Trophoblast cell (in vitro differentiated cells and primary cell): ENCODE measurements around the gene PPP1R3F.

Experiments
- DNase-seq, 2 donors: peaks; one replicate each; pipeline ENCODE4 v3.0.0-alpha.2; 2016
- H2AFZ ChIP-seq: 2 replicates; pipeline ENCODE4 v1.6.1; 2013; ENCODE audit warnings: low read length, moderate library complexity, mild to moderate bottlenecking; ENCODE audit not compliant: insufficient read depth, poor library complexity
- H2AK5ac ChIP-seq: 2 replicates; pipeline ENCODE4 v1.6.1; 2013; ENCODE audit warnings: mild to moderate bottlenecking, low read length
- H2BK120ac ChIP-seq: 2 replicates; pipeline ENCODE4 v1.6.1; 2013; ENCODE audit warnings: low read length, mild to moderate bottlenecking, moderate library complexity; ENCODE audit not compliant: insufficient read depth, poor library complexity
- H2BK12ac ChIP-seq: 2 replicates; pipeline ENCODE4 v1.6.1; 2013; ENCODE audit warnings: mild to moderate bottlenecking, low read length, moderate library complexity
- H2BK5ac ChIP-seq: 2 replicates; pipeline ENCODE4 v1.6.1; 2013; ENCODE audit warnings: low read length, low read depth, moderate library complexity, mild to moderate bottlenecking; ENCODE audit not compliant: poor library complexity
- H3K14ac ChIP-seq: 2 replicates; pipeline ENCODE4 v1.6.1; 2013; ENCODE audit warnings: mild to moderate bottlenecking, low read length
- H3K18ac ChIP-seq: 2 replicates; pipeline ENCODE4 v1.6.1; 2013; ENCODE audit warnings: mild to moderate bottlenecking, low read length
- H3K23ac ChIP-seq: 2 replicates; pipeline ENCODE4 v1.6.1; 2013; ENCODE audit warnings: low read length
- H3K27ac ChIP-seq: 2 replicates; pipeline ENCODE4 v1.5.1; 2013; ENCODE audit warnings: low read depth, mild to moderate bottlenecking, inconsistent platforms, low read length, moderate library complexity
- H3K27me3 ChIP-seq: 2 replicates; pipeline ENCODE4 v1.6.1; 2013; ENCODE audit warnings: inconsistent platforms, mild to moderate bottlenecking, low read length, moderate library complexity; ENCODE audit not compliant: insufficient read depth
- H3K36me3 ChIP-seq, 2 experiments: 1 replicate in 1 of 2; 2 replicates in 1 of 2; pipeline ENCODE4 v1.6.1; 2013; ENCODE audit warnings: low read length in 2 of 2, mild to moderate bottlenecking in 2 of 2, moderate library complexity in 1 of 2; ENCODE audit not compliant: insufficient read depth in 2 of 2, control insufficient read depth in 1 of 2
- H3K4ac ChIP-seq: 2 replicates; pipeline ENCODE4 v1.6.1; 2013; ENCODE audit warnings: low read depth, mild to moderate bottlenecking, low read length, moderate library complexity
- H3K4me1 ChIP-seq, 2 experiments: 1 replicate in 1 of 2; 2 replicates in 1 of 2; pipeline ENCODE4 v1.6.1; 2013; ENCODE audit warnings: low read length in 2 of 2, mild to moderate bottlenecking in 2 of 2, moderate library complexity in 1 of 2; ENCODE audit not compliant: insufficient read depth in 2 of 2, control insufficient read depth in 1 of 2
- H3K4me2 ChIP-seq: 2 replicates; pipeline ENCODE4 v1.6.1; 2013; ENCODE audit warnings: inconsistent platforms, mild to moderate bottlenecking, low read length, moderate library complexity
- H3K4me3 ChIP-seq: 2 replicates; pipeline ENCODE4 v1.5.1; 2013; ENCODE audit warnings: mild to moderate bottlenecking, low read depth, low read length, inconsistent platforms
- H3K79me1 ChIP-seq: one replicate; pipeline ENCODE4 v1.6.1; 2013; ENCODE audit warnings: low read length
- H3K79me2 ChIP-seq: 2 replicates; pipeline ENCODE4 v1.6.1; 2013; ENCODE audit warnings: low read length, mild to moderate bottlenecking; ENCODE audit not compliant: control insufficient read depth, insufficient read depth, poor library complexity
- H3K9ac ChIP-seq: 2 replicates; pipeline ENCODE4 v1.6.1; 2013; ENCODE audit warnings: mild to moderate bottlenecking, low read length
- H3K9me3 ChIP-seq: 2 replicates; pipeline ENCODE4 v1.6.1; 2013; ENCODE audit warnings: low read depth, mild to moderate bottlenecking, control low read depth, inconsistent platforms, low read length; ENCODE audit not compliant: insufficient read depth
- H4K12ac ChIP-seq: 2 replicates; pipeline ENCODE4 v1.6.1; 2013; ENCODE audit warnings: low read depth, mild to moderate bottlenecking, low read length, moderate library complexity
- H4K8ac ChIP-seq: 2 replicates; pipeline ENCODE4 v1.6.1; 2013; ENCODE audit warnings: low read depth, mild to moderate bottlenecking, low read length, moderate library complexity
- H4K91ac ChIP-seq: one replicate; pipeline ENCODE4 v1.6.1; 2013; ENCODE audit warnings: low read depth, mild to moderate bottlenecking, low read length, moderate library complexity
- WGBS: extraction: QIAGEN DNeasy Blood & Tissue Kit; methylation state at CpG from one replicate; pipeline ENCODE4 v1.1.7; 2013; ENCODE audit warnings: missing lambda C conversion rate; ENCODE audit not compliant: insufficient read length, insufficient coverage; ENCODE audit errors: extremely low coverage; 5-methylcytosine and 5-hydroxymethylcytosine counted together

The PPP1R3F gene

GRCh38 chrX:49231333-49232000 lies 38.1 kb upstream of the PPP1R3F start:
- H3K4ac ChIP-seq, result no peak overlapping the region
- no peak overlapping the region for H2BK120ac ChIP-seq
- no peak overlapping the region for H2BK5ac ChIP-seq
- H3K79me1 ChIP-seq, result peaks cover 4% of the 10 kb centered on the region
- DNase-seq, result no peak
- H3K4me3 ChIP-seq, result no peak overlapping the region
- peaks cover 2% of the 10 kb centered on the region for H3K79me2 ChIP-seq
- H2AK5ac ChIP-seq, result no peak overlapping the region
- H4K12ac ChIP-seq, result no peak overlapping the region
- no peak overlapping the region for H2BK12ac ChIP-seq
- H3K4me2 ChIP-seq, result peak overlapping the region; percentile 24
- no peak overlapping the region for H3K23ac ChIP-seq
- H4K91ac ChIP-seq, result no peak overlapping the region
- H3K27me3 ChIP-seq, result no peaks in the 10 kb centered on the region
- H3K14ac ChIP-seq, result no peak overlapping the region
- peaks cover 5 to 6% of the 10 kb centered on the region in 2 experiments for H3K4me1 ChIP-seq
- H3K27ac ChIP-seq, result no peak overlapping the region
- no CpG with 5 or more reads among the region's 10 CpGs for WGBS
- H3K18ac ChIP-seq, result no peak overlapping the region
- H2AFZ ChIP-seq, result peak overlapping the region; percentile 70
- no peaks in the 10 kb centered on the region for H3K9me3 ChIP-seq
- H4K8ac ChIP-seq, result no peak overlapping the region
- H3K36me3 ChIP-seq, result no peaks in the 10 kb centered on the region
- no peak overlapping the region for H3K9ac ChIP-seq

- no peak overlapping the region for H3K9ac ChIP-seq
- H2AFZ ChIP-seq, result no peak overlapping the region
- no peaks in the 10 kb centered on the region for H3K27me3 ChIP-seq
- peaks cover 4% of the 10 kb centered on the region for H3K79me1 ChIP-seq
- H4K8ac ChIP-seq, result no peak overlapping the region
- H3K36me3 ChIP-seq, result no peaks in the 10 kb centered on the region
- DNase-seq, result no peak
- H3K14ac ChIP-seq, result no peak overlapping the region
- peaks cover 2% of the 10 kb centered on the region for H3K79me2 ChIP-seq
- no peak overlapping the region for H4K91ac ChIP-seq
- no peak overlapping the region for H3K23ac ChIP-seq
- H2AK5ac ChIP-seq, result no peak overlapping the region
- no peak overlapping the region for H2BK120ac ChIP-seq
- no peak overlapping the region for H2BK5ac ChIP-seq
- H2BK12ac ChIP-seq, result no peak overlapping the region
- peaks cover 5 to 6% of the 10 kb centered on the region in 2 experiments for H3K4me1 ChIP-seq
- H3K4me3 ChIP-seq, result no peak overlapping the region
- no peak overlapping the region for H3K4me2 ChIP-seq
- H3K27ac ChIP-seq, result no peak overlapping the region
- no peaks in the 10 kb centered on the region for H3K9me3 ChIP-seq
- H3K4ac ChIP-seq, result no peak overlapping the region
- no peak overlapping the region for H4K12ac ChIP-seq
- H3K18ac ChIP-seq, result no peak overlapping the region
- WGBS, result no CpG with 5 or more reads among the region's 2 CpGs
Observed at GRCh38 chrX:49232525-49232924, 37.1 kb upstream of the PPP1R3F start.

GRCh38 chrX:49233176-49233575 lies 36.4 kb upstream of the PPP1R3F start, which contains the start of gene CACNA1F:
Gene CACNA1F (minus strand): TSS chrX:49233340. CDS start chrX:49233309, 31 bp downstream.
- H2BK120ac ChIP-seq, result no peak within 1 kb of the TSS
- no CpG with 5 or more reads among the region's 9 CpGs for WGBS

GRCh38 chrX:49233887-49234555 lies 35.6 kb upstream of the PPP1R3F start:
- H3K9ac ChIP-seq, result no peak overlapping the region
- H2AFZ ChIP-seq, result no peak overlapping the region
- peaks cover 5 to 6% of the 10 kb centered on the region in 2 experiments for H3K4me1 ChIP-seq
- H3K36me3 ChIP-seq, result no peaks in the 10 kb centered on the region
- no peak overlapping the region for H3K18ac ChIP-seq
- H3K4me3 ChIP-seq, result no peak overlapping the region
- no peak overlapping the region for H3K14ac ChIP-seq
- DNase-seq, result no peak
- no peak overlapping the region for H2BK120ac ChIP-seq
- no peak overlapping the region for H4K91ac ChIP-seq
- no peak overlapping the region for H2BK12ac ChIP-seq
- no CpG with 5 or more reads among the region's 56 CpGs for WGBS
- H4K12ac ChIP-seq, result no peak overlapping the region
- H3K27ac ChIP-seq, result no peak overlapping the region
- H3K79me2 ChIP-seq, result peaks cover 2% of the 10 kb centered on the region
- peaks cover 4% of the 10 kb centered on the region for H3K79me1 ChIP-seq
- no peaks in the 10 kb centered on the region for H3K9me3 ChIP-seq
- H4K8ac ChIP-seq, result no peak overlapping the region
- H2BK5ac ChIP-seq, result no peak overlapping the region
- H3K23ac ChIP-seq, result no peak overlapping the region
- H2AK5ac ChIP-seq, result no peak overlapping the region
- H3K27me3 ChIP-seq, result no peaks in the 10 kb centered on the region
- H3K4me2 ChIP-seq, result no peak overlapping the region
- no peak overlapping the region for H3K4ac ChIP-seq

More at GRCh38 chrX:49233176-49233575, 36.4 kb upstream of the PPP1R3F start, which contains the start of gene CACNA1F:
- Histone ChIP-seq H4K8ac (no peak within 1 kb of the TSS), H3K79me2 (peaks cover 2% of the 10 kb centered on the region), H3K18ac (no peak within 1 kb of the TSS), H4K91ac (no peak within 1 kb of the TSS), H3K36me3 (no peaks in the 10 kb centered on the region), H2BK12ac (no peak within 1 kb of the TSS), H3K9ac (no peak within 1 kb of the TSS), H3K4me1 (peaks cover 5 to 6% of the 10 kb centered on the region in 2 experiments), H3K9me3 (no peaks in the 10 kb centered on the region), H4K12ac (no peak within 1 kb of the TSS), H3K79me1 (peaks cover 4% of the 10 kb centered on the region), H2BK5ac (no peak within 1 kb of the TSS), H3K23ac (no peak within 1 kb of the TSS), H3K27me3 (no peaks in the 10 kb centered on the region), H3K4me3 (no peak within 1 kb of the TSS), H3K14ac (no peak within 1 kb of the TSS), H3K4me2 (no peak within 1 kb of the TSS), H3K4ac (no peak within 1 kb of the TSS), H3K27ac (no peak within 1 kb of the TSS), H2AFZ (no peak within 1 kb of the TSS), H2AK5ac (no peak within 1 kb of the TSS)
- no peak for DNase-seq
